ENCODE data around the gene NLRC5.

The NLRC5 gene

GRCh38 chr16:57127836-57128235 is 138.5 kb downstream of the NLRC5 start:
- TF ChIP-seq REST (IDR thresholded peaks at IDR 0.05; ENCODE audit: insufficient read depth in 1 of 2, low read depth in 2 of 2, low read length in 2 of 2): no peak
- TF ChIP-seq POLR2AphosphoS5 (IDR thresholded peaks at IDR 0.05; ENCODE audit: low read depth, low read length): no peak
- TF ChIP-seq FOXP2 (optimal IDR thresholded peaks at IDR 0.05; ENCODE audit: borderline replicate concordance, extremely low read depth, extremely low read length, insufficient read depth): no peak
- no peak for TF ChIP-seq TAF1 (IDR thresholded peaks at IDR 0.05; ENCODE audit: borderline replicate concordance, insufficient read depth, low read length)
- TF ChIP-seq SIN3A (IDR thresholded peaks at IDR 0.05; ENCODE audit: borderline replicate concordance, insufficient read depth, low read length): no peak

DNA sequence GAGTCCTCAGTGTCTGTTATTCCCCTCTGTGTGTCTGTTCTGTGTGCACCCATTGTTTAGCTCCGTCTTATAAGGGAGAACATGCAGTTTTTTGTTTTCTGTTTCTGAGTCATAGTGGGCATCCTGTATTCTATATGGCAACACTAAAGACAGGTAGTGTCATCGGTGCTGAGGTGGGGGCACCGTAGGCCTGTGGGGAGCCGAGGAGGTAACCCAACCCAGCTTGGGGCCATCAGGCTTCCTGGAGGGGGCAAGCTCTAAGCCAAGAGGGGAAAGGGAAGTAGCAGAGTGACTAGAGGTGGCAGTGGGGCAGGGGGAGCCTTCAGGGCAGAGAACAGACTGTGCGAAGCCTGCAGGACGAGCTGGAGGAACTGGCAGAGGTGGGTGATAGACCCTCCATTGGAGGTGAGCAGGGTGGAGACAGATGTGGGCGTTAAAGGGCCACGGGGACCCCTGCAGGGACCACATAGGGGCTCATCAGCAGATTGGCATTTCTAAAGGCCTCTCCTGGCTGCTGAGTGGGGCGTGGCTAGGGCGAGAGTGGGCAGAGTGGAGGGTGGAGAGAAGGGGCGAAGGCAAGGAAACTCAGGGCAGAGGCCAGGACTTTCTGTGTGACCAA is 139.5 kb downstream of the NLRC5 start:
- TF ChIP-seq SIN3A (IDR thresholded peaks at IDR 0.05; ENCODE audit: borderline replicate concordance, insufficient read depth, low read length) (no peak), TAF1 (IDR thresholded peaks at IDR 0.05; ENCODE audit: borderline replicate concordance, insufficient read depth, low read length) (no peak), POLR2AphosphoS5 (IDR thresholded peaks at IDR 0.05; ENCODE audit: low read depth, low read length) (no peak), REST (IDR thresholded peaks at IDR 0.05; ENCODE audit: insufficient read depth in 1 of 2, low read depth in 2 of 2, low read length in 2 of 2) (no peak)

- TF ChIP-seq REST (IDR thresholded peaks at IDR 0.05; ENCODE audit: insufficient read depth in 1 of 2, low read depth in 2 of 2, low read length in 2 of 2): no peak
- TF ChIP-seq TAF1 (IDR thresholded peaks at IDR 0.05; ENCODE audit: borderline replicate concordance, insufficient read depth, low read length): no peak
- no peak for TF ChIP-seq FOXP2 (optimal IDR thresholded peaks at IDR 0.05; ENCODE audit: borderline replicate concordance, extremely low read depth, extremely low read length, insufficient read depth)
- no peak for TF ChIP-seq POLR2AphosphoS5 (IDR thresholded peaks at IDR 0.05; ENCODE audit: low read depth, low read length)
- TF ChIP-seq SIN3A (IDR thresholded peaks at IDR 0.05; ENCODE audit: borderline replicate concordance, insufficient read depth, low read length): no peak
These were observed 141.6 kb downstream of the NLRC5 start for GRCh38 chr16:57130950-57131321.

- TF ChIP-seq POLR2AphosphoS5 (IDR thresholded peaks at IDR 0.05; ENCODE audit: low read depth, low read length) (no peak), FOXP2 (optimal IDR thresholded peaks at IDR 0.05; ENCODE audit: borderline replicate concordance, extremely low read depth, extremely low read length, insufficient read depth) (no peak), SIN3A (IDR thresholded peaks at IDR 0.05; ENCODE audit: borderline replicate concordance, insufficient read depth, low read length) (no peak), TAF1 (IDR thresholded peaks at IDR 0.05; ENCODE audit: borderline replicate concordance, insufficient read depth, low read length) (no peak), REST (IDR thresholded peaks at IDR 0.05; ENCODE audit: insufficient read depth in 1 of 2, low read depth in 2 of 2, low read length in 2 of 2) (no peak)
These were observed 142.1 kb downstream of the NLRC5 start for GRCh38 chr16:57131351-57131970.
